ENCODE results near the gene FGFR2. TPM values are rescaled to one million over a fixed set of nuclear protein-coding genes. Genes with fewer than 3 reads are reported as not detected.

The FGFR2 gene
- polyA plus RNA-seq, 1 of the 3 experiments (the other 2 are of a cell fraction) = 0.02 TPM

DNA sequence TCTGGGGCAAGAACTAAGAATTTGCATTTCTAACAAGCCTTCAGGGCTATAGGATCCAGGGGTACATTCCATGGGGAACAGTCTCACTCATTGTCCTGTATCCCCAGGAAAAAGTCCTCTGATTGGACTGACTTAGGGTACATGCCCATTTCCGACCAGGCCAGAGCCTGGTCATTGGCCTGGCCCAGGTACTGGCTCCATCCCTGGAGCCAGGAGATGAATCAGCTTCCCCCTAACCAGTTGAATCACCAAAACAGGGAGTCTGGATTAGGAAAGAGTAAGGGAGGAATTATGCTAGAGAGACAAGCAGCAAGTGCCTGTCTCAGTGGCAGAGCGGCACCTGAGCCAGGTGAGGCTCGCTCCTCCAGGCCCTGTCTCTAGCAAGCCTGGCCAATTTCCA, 137.5 kb downstream of the FGFR2 start:
- WGBS (ENCODE audit: low lambda C conversion rate) = 33% methylated on average over 3 of the region's 3 CpGs
- Histone ChIP-seq H3K4me3 (ENCODE audit: low read depth in 2 of 2, low read length in 1 of 2) (no peak overlapping the region), H3K4me1 (ENCODE audit: control insufficient read depth in 1 of 2, insufficient read depth in 2 of 2, low read depth in 1 of 2, low read length in 1 of 2) (peaks cover 0 to 10% of the 10 kb centered on the region in 2 experiments; a peak in 2 of 4 replicates), H3K36me3 (replicated peaks in 1 of 2; ENCODE audit: control insufficient read depth in 1 of 2, insufficient read depth in 2 of 2, low read length in 1 of 2) (no peaks in the 10 kb centered on the region), H3K4me2 (no peak overlapping the region), H3K9ac (no peak overlapping the region), H4K20me1 (ENCODE audit: insufficient read depth) (no peaks in the 10 kb centered on the region), H3K27ac (ENCODE audit: low read depth in 2 of 2, low read length in 1 of 2) (no peak overlapping the region), H3K79me2 (ENCODE audit: insufficient read depth) (no peaks in the 10 kb centered on the region), H3K9me2 (no peaks in the 10 kb centered on the region), H2AFZ (ENCODE audit: low read depth) (no peak overlapping the region), H3F3A (replicated peaks; ENCODE audit: insufficient read depth) (no peaks in the 10 kb centered on the region), H3K27me3 (ENCODE audit: insufficient read depth) (no peaks in the 10 kb centered on the region), H3K9me3 (no peaks in the 10 kb centered on the region)
- TF ChIP-seq EZH2phosphoT487 (IDR thresholded peaks at IDR 0.05; ENCODE audit: borderline replicate concordance, low read depth) = no peak
- TF ChIP-seq GABPA (IDR thresholded peaks at IDR 0.05; ENCODE audit: low read depth) = no peak
- no peak for TF ChIP-seq RCOR1 (IDR thresholded peaks at IDR 0.05; ENCODE audit: low read length)
- no peak for TF ChIP-seq FOXM1 (IDR thresholded peaks at IDR 0.05; ENCODE audit: low read depth)
- TF ChIP-seq NFIC (IDR thresholded peaks at IDR 0.05; ENCODE audit: borderline replicate concordance) = no peak
- TF ChIP-seq, protein P1, sequence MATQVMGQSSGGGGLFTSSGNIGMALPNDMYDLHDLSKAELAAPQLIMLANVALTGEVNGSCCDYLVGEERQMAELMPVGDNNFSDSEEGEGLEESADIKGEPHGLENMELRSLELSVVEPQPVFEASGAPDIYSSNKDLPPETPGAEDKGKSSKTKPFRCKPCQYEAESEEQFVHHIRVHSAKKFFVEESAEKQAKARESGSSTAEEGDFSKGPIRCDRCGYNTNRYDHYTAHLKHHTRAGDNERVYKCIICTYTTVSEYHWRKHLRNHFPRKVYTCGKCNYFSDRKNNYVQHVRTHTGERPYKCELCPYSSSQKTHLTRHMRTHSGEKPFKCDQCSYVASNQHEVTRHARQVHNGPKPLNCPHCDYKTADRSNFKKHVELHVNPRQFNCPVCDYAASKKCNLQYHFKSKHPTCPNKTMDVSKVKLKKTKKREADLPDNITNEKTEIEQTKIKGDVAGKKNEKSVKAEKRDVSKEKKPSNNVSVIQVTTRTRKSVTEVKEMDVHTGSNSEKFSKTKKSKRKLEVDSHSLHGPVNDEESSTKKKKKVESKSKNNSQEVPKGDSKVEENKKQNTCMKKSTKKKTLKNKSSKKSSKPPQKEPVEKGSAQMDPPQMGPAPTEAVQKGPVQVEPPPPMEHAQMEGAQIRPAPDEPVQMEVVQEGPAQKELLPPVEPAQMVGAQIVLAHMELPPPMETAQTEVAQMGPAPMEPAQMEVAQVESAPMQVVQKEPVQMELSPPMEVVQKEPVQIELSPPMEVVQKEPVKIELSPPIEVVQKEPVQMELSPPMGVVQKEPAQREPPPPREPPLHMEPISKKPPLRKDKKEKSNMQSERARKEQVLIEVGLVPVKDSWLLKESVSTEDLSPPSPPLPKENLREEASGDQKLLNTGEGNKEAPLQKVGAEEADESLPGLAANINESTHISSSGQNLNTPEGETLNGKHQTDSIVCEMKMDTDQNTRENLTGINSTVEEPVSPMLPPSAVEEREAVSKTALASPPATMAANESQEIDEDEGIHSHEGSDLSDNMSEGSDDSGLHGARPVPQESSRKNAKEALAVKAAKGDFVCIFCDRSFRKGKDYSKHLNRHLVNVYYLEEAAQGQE (IDR thresholded peaks at IDR 0.05; ENCODE audit: low read depth, low read length) = no peak
- ChIA-PET CTCF (no interaction called here), POLR2A (no interaction called here)
- no peak for DNase-seq

DNA sequence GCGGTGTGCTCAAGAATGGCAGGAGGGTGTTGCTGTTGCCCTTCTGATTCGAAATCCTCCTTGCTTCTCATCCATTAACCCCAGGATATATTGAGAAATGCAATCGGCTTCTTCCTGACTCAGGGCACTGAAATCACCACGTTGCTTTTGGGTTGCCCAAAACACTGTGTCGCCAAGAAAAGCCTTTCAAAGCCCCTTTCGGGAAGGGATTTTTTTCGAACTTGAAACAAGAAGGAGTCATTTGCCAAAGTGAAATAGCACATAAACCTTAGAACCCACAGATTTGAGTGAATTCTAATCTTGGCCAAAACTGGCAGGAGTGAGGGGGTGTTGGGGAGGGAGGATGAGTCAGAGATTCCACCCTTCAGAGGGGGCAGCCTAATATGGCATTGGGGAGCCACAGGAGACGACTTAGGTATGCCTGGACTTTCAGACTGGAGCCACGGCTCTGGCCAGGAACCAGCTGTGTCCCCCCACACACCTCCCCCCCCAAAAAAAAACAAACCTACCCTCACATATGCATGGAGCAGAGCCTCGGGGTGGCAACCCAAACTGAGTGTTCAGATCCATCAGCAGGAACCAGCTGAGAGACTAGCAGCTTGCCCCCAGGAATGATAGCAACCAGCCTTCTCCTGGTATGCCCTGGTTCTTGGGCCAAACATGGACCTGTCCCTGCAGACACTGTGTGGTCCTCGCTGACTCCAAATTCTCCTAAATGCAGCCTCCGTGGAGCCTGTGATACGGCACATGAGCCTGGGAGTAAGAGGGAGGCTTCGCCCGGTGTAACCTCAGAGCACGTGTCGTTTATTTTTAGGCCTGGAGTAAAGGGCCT, 138.4 kb downstream of the FGFR2 start:
- Histone ChIP-seq H3K4me2 (no peak overlapping the region), H3K4me3 (ENCODE audit: low read depth in 2 of 2, low read length in 1 of 2) (no peak overlapping the region), H3K36me3 (replicated peaks in 1 of 2; ENCODE audit: control insufficient read depth in 1 of 2, insufficient read depth in 2 of 2, low read length in 1 of 2) (no peaks in the 10 kb centered on the region), H3K9me3 (no peaks in the 10 kb centered on the region), H3K27me3 (ENCODE audit: insufficient read depth) (no peaks in the 10 kb centered on the region), H3K79me2 (ENCODE audit: insufficient read depth) (no peaks in the 10 kb centered on the region), H3K9ac (no peak overlapping the region), H4K20me1 (ENCODE audit: insufficient read depth) (no peaks in the 10 kb centered on the region), H2AFZ (ENCODE audit: low read depth) (no peak overlapping the region), H3F3A (replicated peaks; ENCODE audit: insufficient read depth) (no peaks in the 10 kb centered on the region), H3K27ac (ENCODE audit: low read depth in 2 of 2, low read length in 1 of 2) (no peak overlapping the region), H3K4me1 (ENCODE audit: control insufficient read depth in 1 of 2, insufficient read depth in 2 of 2, low read depth in 1 of 2, low read length in 1 of 2) (peaks cover 0 to 18% of the 10 kb centered on the region in 2 experiments; a peak in 2 of 4 replicates), H3K9me2 (no peaks in the 10 kb centered on the region)
- DNase-seq = no peak
- WGBS (ENCODE audit: low lambda C conversion rate) = 48% methylated on average over 17 of the region's 17 CpGs
- POLR2A ChIA-PET = no interaction called here
- CTCF ChIA-PET = no interaction called here
- TF ChIP-seq YY1 (IDR thresholded peaks at IDR 0.05; ENCODE audit: low read depth) (no peak), FOXM1 (IDR thresholded peaks at IDR 0.05; ENCODE audit: low read depth) (no peak), GABPA (IDR thresholded peaks at IDR 0.05; ENCODE audit: low read depth) (no peak), RCOR1 (IDR thresholded peaks at IDR 0.05; ENCODE audit: low read length) (no peak), GATA2 (CRISPR knock-in tag; IDR thresholded peaks at IDR 0.05) (no peak), CHD2 (IDR thresholded peaks at IDR 0.05; ENCODE audit: low read length, partially characterized antibody) (no peak)
- TF ChIP-seq, protein P1 (IDR thresholded peaks at IDR 0.05; ENCODE audit: low read depth, low read length) = no peak
- TF ChIP-seq, protein P2, sequence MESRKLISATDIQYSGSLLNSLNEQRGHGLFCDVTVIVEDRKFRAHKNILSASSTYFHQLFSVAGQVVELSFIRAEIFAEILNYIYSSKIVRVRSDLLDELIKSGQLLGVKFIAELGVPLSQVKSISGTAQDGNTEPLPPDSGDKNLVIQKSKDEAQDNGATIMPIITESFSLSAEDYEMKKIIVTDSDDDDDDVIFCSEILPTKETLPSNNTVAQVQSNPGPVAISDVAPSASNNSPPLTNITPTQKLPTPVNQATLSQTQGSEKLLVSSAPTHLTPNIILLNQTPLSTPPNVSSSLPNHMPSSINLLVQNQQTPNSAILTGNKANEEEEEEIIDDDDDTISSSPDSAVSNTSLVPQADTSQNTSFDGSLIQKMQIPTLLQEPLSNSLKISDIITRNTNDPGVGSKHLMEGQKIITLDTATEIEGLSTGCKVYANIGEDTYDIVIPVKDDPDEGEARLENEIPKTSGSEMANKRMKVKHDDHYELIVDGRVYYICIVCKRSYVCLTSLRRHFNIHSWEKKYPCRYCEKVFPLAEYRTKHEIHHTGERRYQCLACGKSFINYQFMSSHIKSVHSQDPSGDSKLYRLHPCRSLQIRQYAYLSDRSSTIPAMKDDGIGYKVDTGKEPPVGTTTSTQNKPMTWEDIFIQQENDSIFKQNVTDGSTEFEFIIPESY (IDR thresholded peaks at IDR 0.05; ENCODE audit: borderline replicate concordance, low read depth) = no peak
- TF ChIP-seq, protein P3, sequence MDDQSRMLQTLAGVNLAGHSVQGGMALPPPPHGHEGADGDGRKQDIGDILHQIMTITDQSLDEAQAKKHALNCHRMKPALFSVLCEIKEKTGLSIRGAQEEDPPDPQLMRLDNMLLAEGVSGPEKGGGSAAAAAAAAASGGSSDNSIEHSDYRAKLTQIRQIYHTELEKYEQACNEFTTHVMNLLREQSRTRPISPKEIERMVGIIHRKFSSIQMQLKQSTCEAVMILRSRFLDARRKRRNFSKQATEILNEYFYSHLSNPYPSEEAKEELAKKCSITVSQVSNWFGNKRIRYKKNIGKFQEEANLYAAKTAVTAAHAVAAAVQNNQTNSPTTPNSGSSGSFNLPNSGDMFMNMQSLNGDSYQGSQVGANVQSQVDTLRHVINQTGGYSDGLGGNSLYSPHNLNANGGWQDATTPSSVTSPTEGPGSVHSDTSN (IDR thresholded peaks at IDR 0.05) = no peak

Measured in SK-N-SH (cell line).